HepG2 (cell line): Measurements from ENCODE around the gene RPL27A. TPM values are rescaled to one million over a fixed set of nuclear protein-coding genes. Genes with fewer than 3 reads are reported as not detected.
A peak's percentile ranks its signal among the peaks of the same experiment; 100 is the strongest.

Experiments
- ARNT2 ChIP-seq: sonication (generic); formaldehyde crosslinking; IDR thresholded peaks from 2 replicates; pipeline ENCODE4 v1.8.0; 2022; ENCODE audit warnings: mild to moderate bottlenecking, low read depth, missing genetic modification reagents, moderate library complexity
- ATM ChIP-seq: fragments of 450-650 bp; IDR thresholded peaks from 2 replicates; pipeline ENCODE4 v1.7.1; 2017; ENCODE audit warnings: mild to moderate bottlenecking, borderline replicate concordance
- CBX5 ChIP-seq: sonication (generic); formaldehyde crosslinking; IDR thresholded peaks from 2 replicates; pipeline ENCODE4 v1.4.0; 2020; ENCODE audit warnings: missing genetic modification reagents, borderline replicate concordance
- FOXK1 ChIP-seq: sonication (generic); formaldehyde crosslinking; IDR thresholded peaks from 2 replicates; pipeline ENCODE4 v1.4.0; 2020; ENCODE audit warnings: low read depth, missing genetic modification reagents, borderline replicate concordance
- FUBP1 ChIP-seq: sonication (generic); formaldehyde crosslinking; IDR thresholded peaks from 2 replicates; pipeline ENCODE4 v1.5.1; 2020; ENCODE audit warnings: missing genetic modification reagents, mild to moderate bottlenecking, borderline replicate concordance
- HNF1B ChIP-seq: sonication (generic); formaldehyde crosslinking; IDR thresholded peaks from 2 replicates; pipeline ENCODE4 v1.5.1; 2020; ENCODE audit warnings: mild to moderate bottlenecking, moderate library complexity, missing genetic modification reagents
- MIER2 ChIP-seq: IDR thresholded peaks from 2 replicates; pipeline ENCODE4 v1.6.1; 2016; ENCODE audit warnings: missing biosample characterization, missing genetic modification reagents
- MXD1 ChIP-seq: sonication (generic); formaldehyde crosslinking; IDR thresholded peaks from 2 replicates; pipeline ENCODE4 v1.4.0; 2020; ENCODE audit warnings: mild to moderate bottlenecking, missing genetic modification reagents
- PCBP1 ChIP-seq: fragments of 200-400 bp; formaldehyde crosslinking; IDR thresholded peaks from 2 replicates; pipeline ENCODE4 v1.6.1; 2017; ENCODE audit warnings: mild to moderate bottlenecking, low read depth, low read length, borderline replicate concordance
- POGK ChIP-seq: sonication (generic); formaldehyde crosslinking; conservative IDR thresholded peaks from 2 replicates; pipeline ENCODE4 v1.8.0; 2022; ENCODE audit warnings: mild to moderate bottlenecking, moderate library complexity, missing genetic modification reagents
- SRSF9 ChIP-seq: fragments of 200-400 bp; formaldehyde crosslinking; IDR thresholded peaks from 2 replicates; pipeline ENCODE4 v1.6.1; 2018; ENCODE audit warnings: borderline replicate concordance, mild to moderate bottlenecking, low read depth, low read length; ENCODE audit not compliant: insufficient read depth, poor library complexity, severe bottlenecking
- TP53 ChIP-seq: sonication (generic); formaldehyde crosslinking; conservative IDR thresholded peaks from 2 replicates; pipeline ENCODE4 v1.4.0; 2020; ENCODE audit warnings: missing genetic modification reagents
- ZMYM4 ChIP-seq: sonication (generic); formaldehyde crosslinking; IDR thresholded peaks from 2 replicates; pipeline ENCODE4 v1.8.1; 2023; ENCODE audit warnings: mild to moderate bottlenecking, missing genetic modification reagents
- ZNF10 ChIP-seq: sonication (generic); formaldehyde crosslinking; IDR thresholded peaks from 2 replicates; pipeline ENCODE4 v1.4.0; 2020; ENCODE audit warnings: mild to moderate bottlenecking, low read depth, missing genetic modification reagents, borderline replicate concordance
- ZNF24 ChIP-seq: fragments of 450-650 bp; IDR thresholded peaks from 2 replicates; pipeline ENCODE4 v1.6.1; 2017; ENCODE audit warnings: antibody characterized with exemption, mild to moderate bottlenecking
- ZNF263 ChIP-seq: sonication (generic); formaldehyde crosslinking; IDR thresholded peaks from 2 replicates; pipeline ENCODE4 v1.4.0; 2020; ENCODE audit warnings: missing genetic modification reagents
- ZNF337 ChIP-seq: sonication (generic); formaldehyde crosslinking; IDR thresholded peaks from 2 replicates; pipeline ENCODE4 v1.5.1; 2020; ENCODE audit warnings: missing genetic modification reagents, low read depth, mild to moderate bottlenecking, borderline replicate concordance
- ZNF484 ChIP-seq: sonication (generic); formaldehyde crosslinking; IDR thresholded peaks from 2 replicates; pipeline ENCODE4 v1.5.1; 2020; ENCODE audit warnings: mild to moderate bottlenecking, low read depth, missing genetic modification reagents, borderline replicate concordance
- ZNF510 ChIP-seq: sonication (generic); formaldehyde crosslinking; IDR thresholded peaks from 2 replicates; pipeline ENCODE4 v1.4.0; 2020; ENCODE audit warnings: low read depth, mild to moderate bottlenecking, missing genetic modification reagents
- ZNF546 ChIP-seq: sonication (generic); formaldehyde crosslinking; conservative IDR thresholded peaks from 2 replicates; pipeline ENCODE4 v1.8.1; 2023; ENCODE audit warnings: mild to moderate bottlenecking, missing genetic modification reagents
- ZNF691 ChIP-seq: sonication (generic); formaldehyde crosslinking; IDR thresholded peaks from 2 replicates; pipeline ENCODE4 v1.4.0; 2020; ENCODE audit warnings: missing genetic modification reagents, low read depth, mild to moderate bottlenecking, borderline replicate concordance
- polyA plus RNA-seq, 8 experiments: library from polyadenylated mRNA; depleted of rRNA in 3 of 8; stranded (reverse) in 7 of 8; unstranded in 1 of 8; fragments of >200 nt; fragmentation: Illumina TruSeq in 4 of 8; extraction: Trizol in 4 of 8; gene quantifications; 2 replicates each; pipeline versions ENCODE4 v1.2.1 to v1.2.3, GENCODE V29; 2011 to 2016; ENCODE audit warnings: low read depth in 4 of 8, missing spikeins in 1 of 8, mixed read lengths in 1 of 8; ENCODE audit not compliant: insufficient read depth in 1 of 8
- total RNA-seq, 5 experiments: library from RNA; depleted of rRNA; stranded (reverse); fragments of >200 nt; fragmentation: Illumina TruSeq; extraction: Trizol; gene quantifications; 2 replicates each; pipeline ENCODE4 v1.2.3, GENCODE V29; 2016; ENCODE audit warnings: low read depth in 1 of 5

Gene RPL27A
- total and polyA plus RNA-seq, 2 of the 13 experiments (the other 11 are each of a cell fraction or from before 2014, with no cell fraction given) = 1,531 to 2,153 TPM

GRCh38 chr11:8717544-8717875 is 34.9 kb downstream of the RPL27A start (continued):
- TF ChIP-seq MXD1 (CRISPR knock-in tag) (no peak), ZMYM4 (no peak), ZNF10 (CRISPR knock-in tag) (no peak), TP53 (CRISPR knock-in tag) (no peak), ZNF691 (CRISPR knock-in tag) (no peak), MIER2 (CRISPR knock-in tag) (no peak), HNF1B (no peak), ARNT2 (CRISPR knock-in tag) (no peak), SRSF9 (no peak), FOXK1 (CRISPR knock-in tag) (no peak), CBX5 (peak; percentile 9; the same call in 1 of the 2 replicates), ZNF263 (CRISPR knock-in tag) (no peak), POGK (no peak), ZNF546 (no peak), ATM (no peak), ZNF337 (no peak), FUBP1 (CRISPR knock-in tag) (no peak), ZNF24 (no peak), PCBP1 (no peak), ZNF510 (CRISPR knock-in tag) (no peak), ZNF484 (CRISPR knock-in tag) (no peak)
